ENCODE data around the gene IKZF4.
"Not testable (repeated sequence)": the region's sequence is repeated elsewhere in the genome, so short reads cannot be mapped to it uniquely, and the experiment has no call there.

Gene IKZF4

GRCh38 chr12:56020423-56021184 is at the start of gene IKZF4:
IKZF4 (plus strand) TSS chr12:56021043; CDS start chr12:56021494, 451 bp downstream.
- peak; percentile 29 for DNase-seq

GRCh38 chr12:55972042-55972441 is 48.8 kb upstream of the IKZF4 start:
- no peak for DNase-seq

- no peak for DNase-seq
These were observed 48.4 kb upstream of the IKZF4 start for GRCh38 chr12:55972456-55972855.

- DNase-seq, result peak; percentile 37
These were observed 47.8 kb upstream of the IKZF4 start for GRCh38 chr12:55972911-55973598.

GRCh38 chr12:55973599-55974307 is 47.1 kb upstream of the IKZF4 start, which contains the start of gene RAB5B:
RAB5B (plus strand) TSS chr12:55974078; CDS start chr12:55986961, 12,883 bp downstream.
- peak; percentile 100 for DNase-seq

GRCh38 chr12:55974308-55974730 is 46.5 kb upstream of the IKZF4 start:
- no peak for DNase-seq

GRCh38 chr12:55978393-55978792 is 42.5 kb upstream of the IKZF4 start:
- no peak for DNase-seq

GRCh38 chr12:55979069-55979468 is 41.8 kb upstream of the IKZF4 start:
- DNase-seq, result no peak

- not testable (repeated sequence) for DNase-seq
These were observed 39.0 kb upstream of the IKZF4 start for GRCh38 chr12:55981882-55982281.

GRCh38 chr12:55982319-55982936 is 38.4 kb upstream of the IKZF4 start:
- no peak for DNase-seq

- no peak for DNase-seq
These were observed 37.5 kb upstream of the IKZF4 start for GRCh38 chr12:55983232-55983842.

GRCh38 chr12:55984861-55985260 is 36.0 kb upstream of the IKZF4 start:
- DNase-seq, result no peak

GRCh38 chr12:55985341-55985740 is 35.5 kb upstream of the IKZF4 start:
- no peak for DNase-seq

GRCh38 chr12:55985976-55986375 is 34.9 kb upstream of the IKZF4 start:
- DNase-seq, result not testable (repeated sequence)

- DNase-seq, result no peak
These were observed 29.7 kb upstream of the IKZF4 start for GRCh38 chr12:55991110-55991509.

GRCh38 chr12:55993230-55993853 is 27.5 kb upstream of the IKZF4 start:
- DNase-seq, result no peak

- DNase-seq, result no peak
These were observed 25.5 kb upstream of the IKZF4 start for GRCh38 chr12:55995366-55995765.

GRCh38 chr12:55996201-55996714 is 24.6 kb upstream of the IKZF4 start:
- peak; percentile 67 for DNase-seq

GRCh38 chr12:55996715-55997534 is 23.9 kb upstream of the IKZF4 start, which contains the start of gene SUOX:
SUOX (plus strand) TSS chr12:55997276; CDS start chr12:56002222, 4,946 bp downstream.
- DNase-seq, result peak; percentile 84

- DNase-seq, result no peak
These were observed 23.3 kb upstream of the IKZF4 start for GRCh38 chr12:55997535-55997859.

GRCh38 chr12:55999522-55999921 is 21.3 kb upstream of the IKZF4 start:
- not testable (repeated sequence) for DNase-seq
